Measurements from ENCODE around the gene MTFR1L. TPM values are rescaled to one million over a fixed set of nuclear protein-coding genes. Genes with fewer than 3 reads are reported as not detected.

Gene MTFR1L
- total RNA-seq, 1 experiment from 2014 or later, result 32.5 TPM

- H3K27ac Mint-ChIP-seq, result no peak overlapping the region; a peak in 1 of 7 replicates
- no peak overlapping the region for H2BK15ac ChIP-seq (ENCODE audit: low read depth, low read length)
- H2BK5ac ChIP-seq (ENCODE audit: insufficient read length, low read length), result no peak overlapping the region
- H3K79me1 ChIP-seq (ENCODE audit: insufficient read depth, low read depth, low read length, poor library complexity, severe bottlenecking), result no peaks in the 10 kb centered on the region
- H3K4ac ChIP-seq (ENCODE audit: low read depth, low read length), result no peak overlapping the region
- H3K4me1 ChIP-seq (ENCODE audit: insufficient read depth, low read length), result no peaks in the 10 kb centered on the region
- no peaks in the 10 kb centered on the region for H3K27me3 Mint-ChIP-seq (ENCODE audit: low read depth)
- no peak overlapping the region for H3K23ac ChIP-seq (ENCODE audit: insufficient read length, low read depth, low read length)
- H3K4me3 Mint-ChIP-seq, result no peak overlapping the region
- no peaks in the 10 kb centered on the region for H3K23me2 ChIP-seq (ENCODE audit: insufficient read length, low read depth, low read length, poor library complexity, severe bottlenecking)
- no peak overlapping the region for H3K56ac ChIP-seq (ENCODE audit: insufficient read length, low read depth, low read length)
- peaks cover 2 to 6% of the 10 kb centered on the region in 2 experiments; a peak in 3 of 4 replicates for H3K4me1 Mint-ChIP-seq
- H3K27ac ChIP-seq (ENCODE audit: insufficient read length, low read depth, low read length), result no peak overlapping the region
- no peak overlapping the region for H2AK5ac ChIP-seq (ENCODE audit: insufficient read length, low read length)
- H3K36me3 Mint-ChIP-seq (ENCODE audit: insufficient read depth in 1 of 3, low read depth in 3 of 3), result peaks cover 18 to 66% (median 42%) of the 10 kb centered on the region in 3 experiments; a peak in 6 of 7 replicates
- TF ChIP-seq CTCF (conservative IDR thresholded peaks at IDR 0.05), result no peak
- H4K5ac ChIP-seq (ENCODE audit: insufficient read length, low read depth, low read length), result no peak overlapping the region
- DNase-seq, result no peak
- no peaks in the 10 kb centered on the region for H3K79me2 ChIP-seq (ENCODE audit: insufficient read depth, low read length)
- H4K8ac ChIP-seq (replicated peaks; ENCODE audit: insufficient read length, low read depth, low read length), result no peak overlapping the region
- no peak overlapping the region for H2BK12ac ChIP-seq (ENCODE audit: insufficient read length, low read depth, low read length)
- no peak overlapping the region for H2BK120ac ChIP-seq (ENCODE audit: low read depth, low read length, poor library complexity, severe bottlenecking)
- H3K9me3 Mint-ChIP-seq, result no peaks in the 10 kb centered on the region
- no peaks in the 10 kb centered on the region for H4K20me1 ChIP-seq (ENCODE audit: control insufficient read depth, insufficient read depth, insufficient read length)
- H2BK20ac ChIP-seq (ENCODE audit: low read depth, low read length, poor library complexity, severe bottlenecking), result no peak overlapping the region
- no peak overlapping the region for H3K18ac ChIP-seq (ENCODE audit: insufficient read length, low read depth, low read length)
- no peak overlapping the region for H3K9ac ChIP-seq (ENCODE audit: extremely low read depth, insufficient read length, low read length)
- WGBS (ENCODE audit: extremely low coverage, insufficient read length, low lambda C conversion rate), result no CpG with 5 or more reads among the region's 7 CpGs
- no peaks in the 10 kb centered on the region for H3K9me3 ChIP-seq (ENCODE audit: control insufficient read depth, low read depth, low read length)
- no peak overlapping the region for H4K91ac ChIP-seq (ENCODE audit: insufficient read length, low read depth, low read length)
- no peak overlapping the region for H3T11ph ChIP-seq (ENCODE audit: low read length)
- no peak overlapping the region for H2AFZ ChIP-seq (ENCODE audit: low read length)
- H3K4me2 ChIP-seq (ENCODE audit: insufficient read depth, insufficient read length, low read length), result no peak overlapping the region
- no peak overlapping the region for H3K14ac ChIP-seq (ENCODE audit: insufficient read depth, low read length)
- no peaks in the 10 kb centered on the region for H3K27me3 ChIP-seq (ENCODE audit: insufficient read depth, low read length)
Observed at GRCh38 chr1:25809929-25810328, 9.8 kb upstream of the MTFR1L start.
